HepG2 (cell line): ENCODE results near the gene DAB1. TPM values are rescaled to one million over a fixed set of nuclear protein-coding genes. Genes with fewer than 3 reads are reported as not detected.

ENCODE experiments used
- ATAC-seq: fragments of 200-7000 bp; cut with Tn5 transposase; 3 replicates; pipeline ENCODE4 v1.9.1; 2020; ENCODE audit warnings: mild to moderate bottlenecking, moderate library complexity
- BruUV-seq: library from RNA; stranded (reverse); fragments of 400-500 nt; replicated peaks from 2 replicates; lab custom pipeline; 2021; lab: Mats Ljungman, UMichigan
- CTCF ChIA-PET: fragments of 300-600 bp; formaldehyde crosslinking; extraction: SDS; loops from one replicate; lab custom pipeline; 2021; ENCODE audit warnings: low total read pairs, inconsistent platforms, low intra/inter-chr PET ratio; lab: Yijun Ruan, JAX
- POLR2A ChIA-PET: fragments of 350-600 bp; sonication (Branson Sonifier 250); formaldehyde crosslinking; loops from one replicate; lab custom pipeline; 2020; ENCODE audit warnings: antibody characterized with exemption, inconsistent platforms; lab: Yijun Ruan, JAX
- DNase-seq: peaks from one replicate; pipeline ENCODE4 v3.0.0-alpha.2; 2015; ENCODE audit warnings: low spot score
- FAIRE-seq: peaks from 3 replicates; lab custom pipeline; 2011; peaks lifted over from hg19 to GRCh38; lab: Jason Lieb, UNC
- H2AFZ ChIP-seq: one replicate; pipeline ENCODE4 v1.6.1; 2011; ENCODE audit warnings: low read length, inconsistent platforms
- H3K27ac ChIP-seq: fragments of 300-600 bp; 3 replicates; pipeline ENCODE4 v1.8.0; 2011; ENCODE audit warnings: mixed run types, mild to moderate bottlenecking, mixed read lengths, low read length, inconsistent platforms; ENCODE audit not compliant: insufficient read depth; ENCODE audit errors: extremely low read length
- H3K27me3 ChIP-seq, 2 experiments: fragments of 200-600 bp in 1 of 2; 2 replicates in 1 of 2; 3 replicates in 1 of 2; pipeline versions ENCODE4 v1.6.0 to v1.8.0; 2011; ENCODE audit warnings: low read length in 2 of 2, mild to moderate bottlenecking in 2 of 2, moderate library complexity in 2 of 2, inconsistent platforms in 1 of 2; ENCODE audit not compliant: insufficient read depth in 2 of 2, control insufficient read depth in 1 of 2
- H3K36me3 ChIP-seq, 2 experiments: fragments of 200-600 bp in 1 of 2; replicated peaks in 1 of 2; 2 replicates in 1 of 2; 3 replicates in 1 of 2; pipeline versions ENCODE4 v1.5.1 to v1.8.0; 2011; ENCODE audit warnings: low read length in 2 of 2, inconsistent platforms in 1 of 2; ENCODE audit not compliant: insufficient read depth in 2 of 2, control insufficient read depth in 1 of 2
- H3K4me1 ChIP-seq: 2 replicates; pipeline ENCODE4 v1.5.1; 2012; ENCODE audit warnings: low read length, inconsistent platforms; ENCODE audit not compliant: insufficient read depth
- H3K4me2 ChIP-seq: 2 replicates; pipeline ENCODE4 v1.6.0; 2011; ENCODE audit warnings: low read depth, low read length, inconsistent platforms
- H3K4me3 ChIP-seq, 3 experiments: fragments of 200-600 bp in 1 of 3; sonication (generic), shearing (Covaris generic) in 1 of 3; replicated peaks in 1 of 3; 2 replicates each; pipeline ENCODE4 v1.5.1; 2011 to 2016; ENCODE audit warnings: low read length in 3 of 3, inconsistent platforms in 2 of 3, low read depth in 2 of 3, mild to moderate bottlenecking in 2 of 3, control low read depth in 1 of 3, mixed read lengths in 1 of 3; ENCODE audit not compliant: insufficient read depth in 1 of 3
- H3K79me2 ChIP-seq: one replicate; pipeline ENCODE4 v1.6.1; 2011; ENCODE audit warnings: low read length, inconsistent platforms; ENCODE audit not compliant: insufficient read depth
- H3K9ac ChIP-seq: 2 replicates; pipeline ENCODE4 v1.6.0; 2011; ENCODE audit warnings: mild to moderate bottlenecking, low read depth, low read length, inconsistent platforms; ENCODE audit not compliant: insufficient read depth
- H3K9me3 ChIP-seq: 2 replicates; pipeline ENCODE4 v1.5.1; 2012; ENCODE audit warnings: mild to moderate bottlenecking, low read length
- H4K20me1 ChIP-seq: 2 replicates; pipeline ENCODE4 v1.6.0; 2011; ENCODE audit warnings: inconsistent platforms, mild to moderate bottlenecking, low read length, moderate library complexity; ENCODE audit not compliant: insufficient read depth
- FOXA3 ChIP-seq: IDR thresholded peaks from 2 replicates; pipeline ENCODE4 v1.6.1; 2016; ENCODE audit warnings: missing genetic modification reagents, missing compliant biosample characterization
- HHEX ChIP-seq: IDR thresholded peaks from 2 replicates; pipeline ENCODE4 v1.6.1; 2016; ENCODE audit warnings: control low read depth
- KMT2B ChIP-seq: IDR thresholded peaks from 2 replicates; pipeline ENCODE4 v1.6.1; 2016; ENCODE audit warnings: missing genetic modification reagents, missing compliant biosample characterization
- MTA1 ChIP-seq: sonication (generic); formaldehyde crosslinking; IDR thresholded peaks from 2 replicates; pipeline ENCODE4 v1.4.0; 2020; ENCODE audit warnings: missing genetic modification reagents, mild to moderate bottlenecking, borderline replicate concordance
- NR2F1 ChIP-seq, 2 experiments: fragments of 450-650 bp in 1 of 2; formaldehyde crosslinking in 1 of 2; IDR thresholded peaks; 2 replicates each; pipeline versions ENCODE4 v1.5.0 to v1.6.1; 2016 to 2020; ENCODE audit warnings: mild to moderate bottlenecking in 1 of 2, missing compliant biosample characterization in 1 of 2, missing genetic modification reagents in 1 of 2, moderate library complexity in 1 of 2
- SIX1 ChIP-seq: sonication (generic); formaldehyde crosslinking; IDR thresholded peaks from 2 replicates; pipeline ENCODE4 v1.4.0; 2020; ENCODE audit warnings: missing genetic modification reagents, borderline replicate concordance
- TFE3 ChIP-seq: IDR thresholded peaks from 2 replicates; pipeline ENCODE4 v1.6.1; 2016
- YY1 ChIP-seq: IDR thresholded peaks from 2 replicates; pipeline ENCODE4 v1.6.1; 2011; ENCODE audit warnings: low read length, low read depth, moderate library complexity, mild to moderate bottlenecking; ENCODE audit not compliant: insufficient read depth, insufficient replicate concordance
- ZFY ChIP-seq: sonication (generic); formaldehyde crosslinking; IDR thresholded peaks from 2 replicates; pipeline ENCODE4 v1.4.0; 2020; ENCODE audit warnings: missing genetic modification reagents
- ZNF180 ChIP-seq: sonication (generic); formaldehyde crosslinking; IDR thresholded peaks from 2 replicates; pipeline ENCODE4 v1.4.0; 2020; ENCODE audit warnings: low read depth, missing genetic modification reagents, borderline replicate concordance
- ZNF333 ChIP-seq: sonication (generic); formaldehyde crosslinking; IDR thresholded peaks from 2 replicates; pipeline ENCODE4 v1.4.0; 2020; ENCODE audit warnings: mild to moderate bottlenecking, missing genetic modification reagents, borderline replicate concordance
- ZNF614 ChIP-seq: IDR thresholded peaks from 2 replicates; pipeline ENCODE4 v1.6.1; 2018; ENCODE audit warnings: missing biosample characterization, missing genetic modification reagents, inconsistent platforms, borderline replicate concordance
- ZNF713 ChIP-seq: sonication (generic); formaldehyde crosslinking; IDR thresholded peaks from 2 replicates; pipeline ENCODE4 v1.4.0; 2020; ENCODE audit warnings: mild to moderate bottlenecking, missing genetic modification reagents
- ZNF746 ChIP-seq: sonication (generic); formaldehyde crosslinking; IDR thresholded peaks from 2 replicates; pipeline ENCODE4 v1.8.0; 2022; ENCODE audit warnings: mild to moderate bottlenecking, missing genetic modification reagents
- ZNF891 ChIP-seq: sonication (generic); formaldehyde crosslinking; IDR thresholded peaks from 2 replicates; pipeline ENCODE4 v1.5.0; 2020; ENCODE audit warnings: mild to moderate bottlenecking, missing genetic modification reagents
- WGBS: methylation state at CpG from one replicate; pipeline ENCODE4 v1.1.6; 2017; ENCODE audit warnings: low lambda C conversion rate; 5-methylcytosine and 5-hydroxymethylcytosine counted together
- in situ Hi-C: cut with HindIII; loops from 2 replicates; pipeline ENCODE4 v1.10.0; 2017; ENCODE audit warnings: low pct_unique_long_range_greater_than_20kb; ENCODE audit not compliant: extremely low pct_ligation_motif_present
- intact Hi-C: fragments of 100-400 bp; cut with micrococcal nuclease; formaldehyde crosslinking; loops from one replicate; pipeline ENCODE4 v1.10.0; 2022; ENCODE audit not compliant: unreplicated experiment
- polyA plus RNA-seq, 8 experiments: library from polyadenylated mRNA; depleted of rRNA in 3 of 8; stranded (reverse) in 7 of 8; unstranded in 1 of 8; fragments of >200 nt; fragmentation: Illumina TruSeq in 4 of 8; extraction: Trizol in 4 of 8; gene quantifications; 2 replicates each; pipeline versions ENCODE4 v1.2.1 to v1.2.3, GENCODE V29; 2011 to 2016; ENCODE audit warnings: low read depth in 4 of 8, missing spikeins in 1 of 8, mixed read lengths in 1 of 8; ENCODE audit not compliant: insufficient read depth in 1 of 8
- total RNA-seq, 5 experiments: library from RNA; depleted of rRNA; stranded (reverse); fragments of >200 nt; fragmentation: Illumina TruSeq; extraction: Trizol; gene quantifications; 2 replicates each; pipeline ENCODE4 v1.2.3, GENCODE V29; 2016; ENCODE audit warnings: low read depth in 1 of 5
- TF ChIP-seq, protein P1 (sequence below): sonication (generic); formaldehyde crosslinking; IDR thresholded peaks from 2 replicates; pipeline ENCODE4 v1.5.0; 2020; ENCODE audit warnings: mild to moderate bottlenecking, missing genetic modification reagents
- TF ChIP-seq, protein P2 (sequence below): sonication (generic); formaldehyde crosslinking; conservative IDR thresholded peaks from 2 replicates; pipeline ENCODE4 v1.8.0; 2022; ENCODE audit warnings: missing genetic modification reagents

DAB1 gene
- total and polyA plus RNA-seq, 2 of the 13 experiments (the other 11 are each of a cell fraction or from before 2014, with no cell fraction given) = 0.04 to 0.13 TPM

DNA sequence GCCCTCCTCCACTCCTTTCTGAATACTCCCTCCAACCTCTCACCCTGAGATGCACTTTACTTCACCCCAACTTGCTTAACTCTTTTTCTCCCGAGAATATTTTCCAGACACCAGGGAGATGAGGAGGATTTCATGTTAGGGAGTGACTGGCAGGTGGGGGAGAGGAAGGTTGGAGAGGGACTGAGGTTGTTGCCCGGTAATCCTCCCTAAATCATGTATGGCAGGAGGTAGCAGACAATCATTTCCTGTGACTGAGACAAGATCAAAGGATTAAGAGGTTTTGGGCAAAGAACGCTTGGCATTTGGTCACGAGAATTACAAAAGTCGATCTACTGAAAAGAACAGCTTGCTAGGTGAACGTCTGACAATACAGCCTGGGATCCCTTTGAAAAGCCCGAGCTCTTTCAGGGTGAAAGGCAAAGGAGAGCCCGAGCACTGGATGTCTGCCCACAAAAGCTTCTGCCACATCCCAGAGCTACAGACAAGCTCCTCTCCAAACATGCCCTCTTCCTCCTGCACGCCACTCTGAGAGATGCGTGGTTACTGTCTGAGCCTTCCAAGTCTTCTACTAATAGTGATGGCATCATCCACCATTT lies 154.1 kb downstream of the DAB1 start:
- no peak for TF ChIP-seq TFE3 (CRISPR knock-in tag)
- TF ChIP-seq ZNF891 (CRISPR knock-in tag) = no peak
- no peak for TF ChIP-seq NR2F1 (CRISPR knock-in tag; IDR thresholded peaks at IDR 0.05)
- TF ChIP-seq, protein P1, sequence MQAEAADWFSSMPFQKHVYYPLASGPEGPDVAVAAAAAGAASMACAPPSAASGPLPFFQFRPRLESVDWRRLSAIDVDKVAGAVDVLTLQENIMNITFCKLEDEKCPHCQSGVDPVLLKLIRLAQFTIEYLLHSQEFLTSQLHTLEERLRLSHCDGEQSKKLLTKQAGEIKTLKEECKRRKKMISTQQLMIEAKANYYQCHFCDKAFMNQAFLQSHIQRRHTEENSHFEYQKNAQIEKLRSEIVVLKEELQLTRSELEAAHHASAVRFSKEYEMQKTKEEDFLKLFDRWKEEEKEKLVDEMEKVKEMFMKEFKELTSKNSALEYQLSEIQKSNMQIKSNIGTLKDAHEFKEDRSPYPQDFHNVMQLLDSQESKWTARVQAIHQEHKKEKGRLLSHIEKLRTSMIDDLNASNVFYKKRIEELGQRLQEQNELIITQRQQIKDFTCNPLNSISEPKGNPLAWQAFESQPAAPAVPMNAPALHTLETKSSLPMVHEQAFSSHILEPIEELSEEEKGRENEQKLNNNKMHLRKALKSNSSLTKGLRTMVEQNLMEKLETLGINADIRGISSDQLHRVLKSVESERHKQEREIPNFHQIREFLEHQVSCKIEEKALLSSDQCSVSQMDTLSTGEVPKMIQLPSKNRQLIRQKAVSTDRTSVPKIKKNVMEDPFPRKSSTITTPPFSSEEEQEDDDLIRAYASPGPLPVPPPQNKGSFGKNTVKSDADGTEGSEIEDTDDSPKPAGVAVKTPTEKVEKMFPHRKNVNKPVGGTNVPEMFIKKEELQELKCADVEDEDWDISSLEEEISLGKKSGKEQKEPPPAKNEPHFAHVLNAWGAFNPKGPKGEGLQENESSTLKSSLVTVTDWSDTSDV (CRISPR knock-in tag) = no peak
- no peak for TF ChIP-seq ZNF713 (CRISPR knock-in tag)
- TF ChIP-seq SIX1 (CRISPR knock-in tag) = no peak
- TF ChIP-seq ZNF614 (CRISPR knock-in tag) = no peak
- no peak for TF ChIP-seq MTA1 (CRISPR knock-in tag)
- no peak for TF ChIP-seq ZNF180
- TF ChIP-seq ZFY (CRISPR knock-in tag) = no peak
- no peak for TF ChIP-seq YY1
- TF ChIP-seq, protein P2, sequence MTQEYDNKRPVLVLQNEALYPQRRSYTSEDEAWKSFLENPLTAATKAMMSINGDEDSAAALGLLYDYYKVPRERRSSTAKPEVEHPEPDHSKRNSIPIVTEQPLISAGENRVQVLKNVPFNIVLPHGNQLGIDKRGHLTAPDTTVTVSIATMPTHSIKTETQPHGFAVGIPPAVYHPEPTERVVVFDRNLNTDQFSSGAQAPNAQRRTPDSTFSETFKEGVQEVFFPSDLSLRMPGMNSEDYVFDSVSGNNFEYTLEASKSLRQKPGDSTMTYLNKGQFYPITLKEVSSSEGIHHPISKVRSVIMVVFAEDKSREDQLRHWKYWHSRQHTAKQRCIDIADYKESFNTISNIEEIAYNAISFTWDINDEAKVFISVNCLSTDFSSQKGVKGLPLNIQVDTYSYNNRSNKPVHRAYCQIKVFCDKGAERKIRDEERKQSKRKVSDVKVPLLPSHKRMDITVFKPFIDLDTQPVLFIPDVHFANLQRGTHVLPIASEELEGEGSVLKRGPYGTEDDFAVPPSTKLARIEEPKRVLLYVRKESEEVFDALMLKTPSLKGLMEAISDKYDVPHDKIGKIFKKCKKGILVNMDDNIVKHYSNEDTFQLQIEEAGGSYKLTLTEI (CRISPR knock-in tag) = no peak
- TF ChIP-seq ZNF746 = no peak
- TF ChIP-seq ZNF333 (CRISPR knock-in tag) = no peak
- TF ChIP-seq FOXA3 (CRISPR knock-in tag) = no peak
- no peak for TF ChIP-seq HHEX (CRISPR knock-in tag)
- no peak for TF ChIP-seq KMT2B (CRISPR knock-in tag)
- POLR2A ChIA-PET = no interaction called here
- Histone ChIP-seq H3K79me2 (no peaks in the 10 kb centered on the region), H3K4me1 (no peaks in the 10 kb centered on the region), H3K9me3 (no peaks in the 10 kb centered on the region), H3K27ac (no peak overlapping the region), H4K20me1 (no peaks in the 10 kb centered on the region), H3K27me3 (no peaks in the 10 kb centered on the region), H2AFZ (no peak overlapping the region), H3K9ac (no peak overlapping the region), H3K4me3 (no peak overlapping the region), H3K4me2 (no peak overlapping the region), H3K36me3 (no peaks in the 10 kb centered on the region)
- DNase-seq (no peak), FAIRE-seq (no peak), ATAC-seq (no peak)
- in situ Hi-C loops (no loop called here), intact Hi-C loops (no loop called here)
- 83% methylated on average over 10 of the region's 10 CpGs for WGBS
- CTCF ChIA-PET = no interaction called here
- no TSS peak for BruUV-seq
